PC-9 (cell line): ENCODE results near the gene FAM180A. TPM values are rescaled to one million over a fixed set of nuclear protein-coding genes. Genes with fewer than 3 reads are reported as not detected.

ENCODE experiments used
- BruUV-seq: library from RNA; stranded (reverse); fragments of 400-500 nt; replicated peaks from 2 replicates; lab custom pipeline; 2021; lab: Mats Ljungman, UMichigan
- CTCF ChIA-PET: fragments of 300-600 bp; sonication (Branson Sonifier 250); formaldehyde crosslinking; loops from one replicate; lab custom pipeline; 2022; ENCODE audit warnings: antibody characterized with exemption; lab: Charles Lee
- POLR2A ChIA-PET: fragments of 300-600 bp; sonication (Branson Sonifier 250); formaldehyde crosslinking; loops from one replicate; lab custom pipeline; 2022; ENCODE audit warnings: antibody characterized with exemption; ENCODE audit not compliant: unreplicated experiment; lab: Charles Lee
- DNase-seq, 2 experiments: peaks; one replicate each; pipeline versions ENCODE4 v3.0.0 to v3.0.0-alpha.2; 2015 to 2022; ENCODE audit warnings: mixed read lengths in 1 of 2
- H2AFZ ChIP-seq: fragments of 200-600 bp; sonication (generic); 2 replicates; pipeline ENCODE4 v1.8.1; 2017; ENCODE audit warnings: antibody characterized with exemption
- H3F3A ChIP-seq: fragments of 200-600 bp; sonication (generic); 2 replicates; pipeline ENCODE4 v1.8.1; 2017; ENCODE audit warnings: antibody characterized with exemption, mild to moderate bottlenecking, low read depth; ENCODE audit not compliant: insufficient read depth
- H3K27ac ChIP-seq: fragments of 200-600 bp; sonication (generic); 2 replicates; pipeline ENCODE4 v1.6.1; 2016; ENCODE audit warnings: mixed run types
- H3K27me3 ChIP-seq: fragments of 200-600 bp; sonication (generic); 2 replicates; pipeline ENCODE4 v1.6.1; 2016; ENCODE audit warnings: low read depth, mixed run types; ENCODE audit not compliant: insufficient read depth
- H3K36me3 ChIP-seq: fragments of 200-600 bp; sonication (generic); 2 replicates; pipeline ENCODE4 v1.6.1; 2016; ENCODE audit warnings: low read depth, mixed run types
- H3K4me1 ChIP-seq: fragments of 200-600 bp; sonication (generic); replicated peaks from 2 replicates; pipeline ENCODE4 v1.6.1; 2016; ENCODE audit warnings: mixed run types; ENCODE audit not compliant: insufficient read depth
- H3K4me2 ChIP-seq: fragments of 200-600 bp; sonication (generic); 2 replicates; pipeline ENCODE4 v1.6.1; 2017; ENCODE audit warnings: mixed run types
- H3K4me3 ChIP-seq: fragments of 200-600 bp; sonication (generic); 2 replicates; pipeline ENCODE4 v1.6.1; 2016; ENCODE audit warnings: mixed run types
- H3K79me2 ChIP-seq: fragments of 200-600 bp; sonication (generic); 2 replicates; pipeline ENCODE4 v1.6.1; 2017; ENCODE audit warnings: low read depth, mixed run types
- H3K9me2 ChIP-seq: fragments of 200-600 bp; sonication (generic); 2 replicates; pipeline ENCODE4 v1.8.1; 2017; ENCODE audit warnings: mild to moderate bottlenecking; ENCODE audit not compliant: insufficient read depth
- H3K9me3 ChIP-seq: fragments of 200-600 bp; sonication (generic); 2 replicates; pipeline ENCODE4 v1.8.1; 2016; ENCODE audit warnings: low read depth; ENCODE audit not compliant: insufficient read depth
- H4K20me1 ChIP-seq: fragments of 200-600 bp; sonication (generic); 2 replicates; pipeline ENCODE4 v1.8.1; 2017; ENCODE audit not compliant: insufficient read depth
- CTCF ChIP-seq: fragments of 200-600 bp; sonication (generic); conservative IDR thresholded peaks from 2 replicates; pipeline ENCODE4 v1.6.1; 2017; ENCODE audit warnings: mixed run types, antibody characterized with exemption, mild to moderate bottlenecking, moderate library complexity
- EZH2 ChIP-seq: fragments of 200-600 bp; sonication (generic); IDR thresholded peaks from 2 replicates; pipeline ENCODE4 v1.8.0; 2017; ENCODE audit warnings: antibody characterized with exemption, low read depth
- intact Hi-C: fragments of 100-400 bp; cut with micrococcal nuclease; formaldehyde crosslinking; loops from one replicate; pipeline ENCODE4 v1.10.0; 2022; ENCODE audit not compliant: unreplicated experiment
- total RNA-seq: library from RNA; stranded (reverse); gene quantifications from 2 replicates; pipeline ENCODE4 v1.2.3, GENCODE V29; 2021

Gene FAM180A
- total RNA-seq, 1 experiment from 2014 or later = not detected

GRCh38 chr7:135774284-135774683 is 25.7 kb upstream of the FAM180A start:
- Histone ChIP-seq H3K4me3 (no peak overlapping the region), H3K9me3 (peaks cover 17% of the 10 kb centered on the region; the same call in 1 of the 2 replicates), H3K4me1 (peaks cover 36% of the 10 kb centered on the region), H3F3A (peaks cover 4% of the 10 kb centered on the region), H3K36me3 (no peaks in the 10 kb centered on the region), H4K20me1 (no peaks in the 10 kb centered on the region), H3K79me2 (no peaks in the 10 kb centered on the region), H2AFZ (peak overlapping the region; percentile 34; the same call in 1 of the 2 replicates), H3K27ac (peak overlapping the region; percentile 56), H3K4me2 (peak overlapping the region; percentile 24), H3K9me2 (no peaks in the 10 kb centered on the region), H3K27me3 (no peaks in the 10 kb centered on the region)
- intact Hi-C loops = loop anchor here (1.0 to 5.0 kb wide), 3 partner anchors 29 to 95 kb away; no protein-coding TSS in a partner anchor
- POLR2A ChIA-PET = no interaction called here
- CTCF ChIA-PET = interaction anchor here (0.6 kb wide), 1 partner anchor 359 kb away, joined by 6 read pairs; no protein-coding TSS in a partner anchor
- TF ChIP-seq CTCF (no peak), EZH2 (no peak)
- BruUV-seq = no TSS peak
- DNase-seq = peak; percentile 54 to 93

GRCh38 chr7:135773464-135773863 is 24.9 kb upstream of the FAM180A start:
- TF ChIP-seq CTCF (no peak), EZH2 (no peak)
- intact Hi-C loops = loop anchor here (5.0 kb wide), 1 partner anchor 61 kb away; no protein-coding TSS in a partner anchor
- H3K27me3 ChIP-seq = no peaks in the 10 kb centered on the region
- BruUV-seq = no TSS peak
- no peaks in the 10 kb centered on the region for H3K36me3 ChIP-seq
- H3F3A ChIP-seq = peaks cover 4% of the 10 kb centered on the region
- peak overlapping the region; percentile 56 for H3K27ac ChIP-seq
- H3K4me2 ChIP-seq = peak overlapping the region; percentile 24
- no peak overlapping the region for H2AFZ ChIP-seq
- CTCF ChIA-PET = interaction anchor here (0.6 to 1.3 kb wide), 2 partner anchors 100 to 359 kb away, joined by 4 to 6 read pairs; no protein-coding TSS in a partner anchor
- POLR2A ChIA-PET = no interaction called here
- no peak overlapping the region for H3K4me3 ChIP-seq
- DNase-seq = no peak
- H3K9me2 ChIP-seq = no peaks in the 10 kb centered on the region
- H3K9me3 ChIP-seq = peaks cover 14% of the 10 kb centered on the region; the same call in 1 of the 2 replicates
- H4K20me1 ChIP-seq = no peaks in the 10 kb centered on the region
- H3K79me2 ChIP-seq = no peaks in the 10 kb centered on the region
- peaks cover 36% of the 10 kb centered on the region for H3K4me1 ChIP-seq

- Histone ChIP-seq H3K4me1 (peaks cover 36% of the 10 kb centered on the region), H3K4me3 (no peak overlapping the region), H3F3A (peaks cover 4% of the 10 kb centered on the region), H3K9me3 (peaks cover 6% of the 10 kb centered on the region; the same call in 1 of the 2 replicates), H3K36me3 (no peaks in the 10 kb centered on the region), H3K9me2 (no peaks in the 10 kb centered on the region), H3K4me2 (0 out of 2 replicates have a peak overlapping the region, but pooled peaks have one; percentile 9), H3K79me2 (no peaks in the 10 kb centered on the region), H3K27me3 (no peaks in the 10 kb centered on the region), H4K20me1 (no peaks in the 10 kb centered on the region), H2AFZ (peak overlapping the region; percentile 70), H3K27ac (peak overlapping the region; percentile 77)
- BruUV-seq = no TSS peak
- ChIA-PET CTCF (interaction anchor here (1.3 kb wide), 1 partner anchor 99 kb away, joined by 4 read pairs; no protein-coding TSS in a partner anchor), POLR2A (no interaction called here)
- DNase-seq = no peak
- intact Hi-C loops = loop anchor here (5.0 kb wide), 1 partner anchor 60 kb away; no protein-coding TSS in a partner anchor
- TF ChIP-seq CTCF = no peak
- no peak for TF ChIP-seq EZH2
Measured at GRCh38 chr7:135772639-135773222, 24.1 kb upstream of the FAM180A start.
